GM12873 (cell line): ENCODE results near the gene PBX1.

ENCODE experiments used
- TF ChIP-seq, protein P1 (sequence below): IDR thresholded peaks from 2 replicates; pipeline ENCODE4 v1.5.1; 2012; ENCODE audit warnings: low read depth, mild to moderate bottlenecking, moderate library complexity, low read length, control low read depth; ENCODE audit not compliant: insufficient read depth; ENCODE audit errors: missing control alignments

PBX1 gene

DNA sequence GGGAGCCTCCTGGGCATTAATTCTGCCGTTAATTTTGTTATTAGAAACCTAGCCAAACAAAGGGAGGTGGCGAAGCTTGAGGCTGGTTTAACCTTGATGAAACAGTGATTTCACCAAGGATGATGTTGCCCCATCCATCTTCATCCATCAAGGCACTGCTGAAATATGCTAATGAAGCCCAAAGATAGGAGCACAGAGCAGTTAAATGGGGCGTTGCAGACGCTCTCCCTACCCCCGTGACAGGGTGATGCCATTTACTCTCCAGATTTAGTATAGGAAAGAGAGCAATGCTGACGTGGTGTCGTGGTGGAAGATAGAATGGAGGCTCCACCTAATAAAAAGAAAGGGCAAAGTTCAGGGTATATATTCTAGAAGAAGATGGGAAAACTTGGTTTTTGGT, 84.0 kb downstream of the PBX1 start:
- TF ChIP-seq, protein P1, sequence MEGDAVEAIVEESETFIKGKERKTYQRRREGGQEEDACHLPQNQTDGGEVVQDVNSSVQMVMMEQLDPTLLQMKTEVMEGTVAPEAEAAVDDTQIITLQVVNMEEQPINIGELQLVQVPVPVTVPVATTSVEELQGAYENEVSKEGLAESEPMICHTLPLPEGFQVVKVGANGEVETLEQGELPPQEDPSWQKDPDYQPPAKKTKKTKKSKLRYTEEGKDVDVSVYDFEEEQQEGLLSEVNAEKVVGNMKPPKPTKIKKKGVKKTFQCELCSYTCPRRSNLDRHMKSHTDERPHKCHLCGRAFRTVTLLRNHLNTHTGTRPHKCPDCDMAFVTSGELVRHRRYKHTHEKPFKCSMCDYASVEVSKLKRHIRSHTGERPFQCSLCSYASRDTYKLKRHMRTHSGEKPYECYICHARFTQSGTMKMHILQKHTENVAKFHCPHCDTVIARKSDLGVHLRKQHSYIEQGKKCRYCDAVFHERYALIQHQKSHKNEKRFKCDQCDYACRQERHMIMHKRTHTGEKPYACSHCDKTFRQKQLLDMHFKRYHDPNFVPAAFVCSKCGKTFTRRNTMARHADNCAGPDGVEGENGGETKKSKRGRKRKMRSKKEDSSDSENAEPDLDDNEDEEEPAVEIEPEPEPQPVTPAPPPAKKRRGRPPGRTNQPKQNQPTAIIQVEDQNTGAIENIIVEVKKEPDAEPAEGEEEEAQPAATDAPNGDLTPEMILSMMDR = no peak

DNA sequence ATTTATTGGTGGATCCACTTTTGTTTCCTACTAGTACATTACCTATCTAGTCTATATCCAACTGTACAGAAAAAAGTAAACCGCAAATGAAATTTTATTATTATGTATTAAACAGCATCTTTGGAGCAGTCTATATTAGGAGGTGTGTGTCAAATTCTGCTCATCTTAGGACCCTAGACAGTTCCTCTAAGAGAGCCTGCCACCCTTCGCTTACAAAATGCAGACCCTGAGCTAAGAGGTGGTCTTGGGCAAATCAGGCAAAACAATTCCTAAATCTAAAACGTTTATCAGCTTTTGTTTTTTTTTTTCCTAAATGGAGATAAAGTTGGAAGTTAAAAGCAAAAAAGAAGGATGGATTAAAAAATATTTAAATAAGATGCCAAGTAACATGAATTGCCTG, 85.3 kb downstream of the PBX1 start:
- TF ChIP-seq, protein P1 = no peak

DNA sequence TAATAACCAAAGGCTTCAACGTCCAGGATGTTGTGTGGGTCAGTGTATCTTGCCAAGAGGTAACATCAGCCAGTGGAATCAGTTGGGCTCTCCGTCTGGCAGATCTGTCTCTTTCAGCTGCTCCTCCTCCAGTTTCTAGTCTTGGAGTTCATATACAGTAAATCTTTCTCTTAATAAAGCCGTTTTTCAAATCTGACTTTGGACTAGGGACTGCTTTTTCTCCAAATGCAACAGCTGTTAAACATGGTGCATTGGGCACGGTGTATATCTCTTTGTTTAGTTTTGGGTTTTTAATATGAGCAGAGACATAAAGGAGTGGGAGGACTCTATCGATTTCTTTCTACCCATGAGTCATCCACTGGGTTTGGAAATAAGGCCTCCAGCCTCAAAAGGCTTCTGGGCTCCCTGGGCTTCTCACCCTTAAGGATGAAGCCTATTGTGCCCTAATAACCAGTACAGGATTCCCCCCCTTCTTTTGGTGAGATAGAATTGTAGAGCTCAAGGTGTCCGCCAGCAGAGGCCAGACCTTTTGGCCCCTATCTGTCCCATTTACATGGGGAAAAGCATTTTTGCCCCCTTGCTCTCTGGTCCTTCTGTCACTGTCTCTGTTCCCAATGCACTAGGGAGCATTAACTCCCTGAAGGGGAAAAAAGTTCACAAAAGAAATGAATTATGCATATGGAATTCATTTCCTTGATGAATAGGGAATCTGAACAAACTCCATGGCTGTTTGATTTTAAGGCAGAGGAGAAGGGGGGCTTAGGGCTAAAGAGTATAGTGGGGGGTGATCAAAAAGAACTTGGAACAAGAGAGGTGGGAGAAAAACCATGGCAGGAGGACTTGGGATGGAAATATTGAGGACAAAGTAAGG, 86.0 kb downstream of the PBX1 start:
- TF ChIP-seq, protein P1 = no peak

DNA sequence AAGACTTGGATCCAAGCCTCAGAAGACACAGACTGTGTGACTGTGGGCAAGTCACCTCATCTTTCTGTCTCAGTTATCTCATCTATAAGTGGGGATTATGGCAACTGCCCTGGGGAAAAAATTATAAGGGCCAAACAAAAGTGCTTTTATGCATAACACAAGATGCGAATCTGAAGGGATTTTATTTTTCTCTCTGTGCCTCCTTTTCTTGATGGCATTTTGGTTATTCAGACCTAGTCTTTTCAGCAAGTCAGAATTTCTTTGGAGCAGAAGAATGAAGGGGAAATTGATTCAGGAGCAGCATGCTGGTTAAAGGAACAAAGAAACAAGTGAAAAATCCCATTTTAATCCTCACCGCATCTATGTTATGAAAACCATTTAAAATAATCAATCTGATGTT, 86.9 kb downstream of the PBX1 start:
- TF ChIP-seq, protein P1 = no peak

DNA sequence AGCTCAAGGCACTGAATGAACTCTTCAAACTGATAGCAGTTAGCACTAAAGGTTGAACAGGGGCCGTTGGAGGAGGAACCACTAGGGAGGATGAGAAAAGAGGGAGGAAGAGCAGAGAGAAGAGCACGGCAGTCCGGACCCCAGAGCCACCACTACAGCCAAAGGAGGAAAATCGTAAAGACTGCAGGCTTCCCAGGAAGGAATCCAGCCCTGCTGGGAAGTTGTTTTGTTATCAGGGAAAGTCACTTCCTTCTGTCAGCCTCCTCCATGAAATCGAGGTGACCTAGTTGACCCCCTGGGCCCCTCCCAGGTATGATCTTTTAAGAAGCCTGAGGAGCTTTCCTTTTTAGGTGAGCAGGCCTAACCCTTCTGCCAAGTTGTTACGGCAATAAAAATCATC, 88.2 kb downstream of the PBX1 start:
- TF ChIP-seq, protein P1 = no peak

DNA sequence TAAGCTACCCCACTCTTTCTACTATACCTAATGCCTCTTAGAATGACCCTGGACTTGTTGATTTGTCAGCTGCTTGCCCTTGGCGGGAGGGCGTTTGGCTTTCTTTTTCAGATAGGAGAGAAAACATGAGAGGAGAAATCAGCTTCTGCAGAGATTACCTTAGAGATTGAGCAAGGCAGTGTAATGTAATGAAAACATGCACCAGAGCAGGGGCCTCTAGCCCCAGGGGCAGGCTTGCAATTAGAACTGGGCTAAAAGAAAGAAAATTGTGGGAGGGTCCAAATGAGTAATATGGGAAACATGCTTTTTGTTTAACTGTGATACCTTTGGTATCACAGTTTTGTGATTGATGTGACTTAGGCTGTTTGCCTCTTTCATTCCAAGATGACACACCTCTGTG, 89.7 kb downstream of the PBX1 start:
- TF ChIP-seq, protein P1 = no peak

DNA sequence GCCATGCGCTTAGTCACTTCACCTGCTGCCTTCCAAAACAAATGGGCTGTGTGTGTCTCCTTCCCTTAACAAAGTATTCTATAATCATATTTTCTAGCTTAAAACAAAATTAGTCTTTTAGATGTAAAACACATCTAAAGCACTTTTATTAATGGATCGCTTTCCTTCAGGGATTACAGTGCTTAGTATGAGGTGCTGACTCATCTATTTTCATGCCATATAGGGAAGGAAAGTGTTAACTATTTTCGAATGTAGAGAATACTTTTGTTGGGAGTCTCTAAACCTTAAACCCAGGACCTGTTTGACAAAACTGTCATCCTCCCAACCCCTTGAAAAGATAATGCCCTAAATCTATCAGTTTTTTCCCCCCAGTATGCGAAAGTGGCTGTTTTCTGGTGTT, 90.2 kb downstream of the PBX1 start:
- TF ChIP-seq, protein P1 = no peak
